H1 (cell line): ENCODE data around the gene FBXO8.

Experiments used
- CREB1 ChIP-seq: IDR thresholded peaks from 2 replicates; pipeline ENCODE4 v1.6.1; 2012; ENCODE audit warnings: inconsistent platforms
- CTCF ChIP-seq, 3 experiments: IDR thresholded peaks; 1 replicate in 2 of 3; 2 replicates in 1 of 3; pipeline versions ENCODE4 v1.5.1 to v1.6.1; 2011; ENCODE audit warnings: low read length in 3 of 3, mild to moderate bottlenecking in 3 of 3, inconsistent platforms in 2 of 3, low read depth in 1 of 3, moderate library complexity in 1 of 3; ENCODE audit not compliant: insufficient read depth in 1 of 3; ENCODE audit errors: control extremely low read depth in 1 of 3
- EP300 ChIP-seq, 2 experiments: IDR thresholded peaks; 1 replicate in 1 of 2; 2 replicates in 1 of 2; pipeline ENCODE4 v1.6.1; 2011 to 2012; ENCODE audit warnings: low read depth in 2 of 2, low read length in 2 of 2, mild to moderate bottlenecking in 2 of 2, borderline replicate concordance in 1 of 2, inconsistent platforms in 1 of 2, moderate library complexity in 1 of 2
- POLR2A ChIP-seq, 2 experiments: IDR thresholded peaks; 1 replicate in 1 of 2; 2 replicates in 1 of 2; pipeline ENCODE4 v1.6.1; 2011; ENCODE audit warnings: low read depth in 2 of 2, low read length in 2 of 2, mild to moderate bottlenecking in 2 of 2; ENCODE audit errors: control extremely low read depth in 1 of 2
- RNF2 ChIP-seq: fragments of 200-900, 300-1000 bp; sonication (generic); IDR thresholded peaks from 2 replicates; pipeline ENCODE4 v1.7.1; 2016; ENCODE audit warnings: borderline replicate concordance, low read depth, mild to moderate bottlenecking, antibody characterized with exemption, low read length; ENCODE audit not compliant: poor library complexity, severe bottlenecking; ENCODE audit errors: missing control alignments
- RXRA ChIP-seq: IDR thresholded peaks from 2 replicates; pipeline ENCODE4 v1.6.1; 2011; ENCODE audit warnings: low read depth, mild to moderate bottlenecking, low read length, moderate library complexity; ENCODE audit not compliant: insufficient read depth
- SP1 ChIP-seq: IDR thresholded peaks from 2 replicates; pipeline ENCODE4 v1.6.1; 2011; ENCODE audit warnings: low read depth, low read length

- no peak for TF ChIP-seq CREB1
- TF ChIP-seq RNF2, result no peak
- no peak for TF ChIP-seq CTCF (IDR thresholded peaks at IDR 0.05; ENCODE audit: control extremely low read depth in 1 of 3, insufficient read depth in 1 of 3, low read depth in 1 of 3, low read length in 3 of 3)
- TF ChIP-seq EP300 (IDR thresholded peaks at IDR 0.05; ENCODE audit: borderline replicate concordance in 1 of 2, low read depth in 2 of 2, low read length in 2 of 2), result no peak
- no peak for TF ChIP-seq RXRA
- no peak for TF ChIP-seq POLR2A (IDR thresholded peaks at IDR 0.05; ENCODE audit: control extremely low read depth in 1 of 2, low read depth in 2 of 2, low read length in 2 of 2)
- no peak for TF ChIP-seq SP1
These were observed 53.3 kb downstream of the FBXO8 start for GRCh38 chr4:174230148-174230547.
